Measurements from ENCODE around the gene PNPLA4. TPM values are rescaled to one million over a fixed set of nuclear protein-coding genes. Genes with fewer than 3 reads are reported as not detected.
A peak's percentile ranks its signal among the peaks of the same experiment; 100 is the strongest.

Gene PNPLA4
- total RNA-seq, 1 donor from 2014 or later, result 12.8 TPM

DNA sequence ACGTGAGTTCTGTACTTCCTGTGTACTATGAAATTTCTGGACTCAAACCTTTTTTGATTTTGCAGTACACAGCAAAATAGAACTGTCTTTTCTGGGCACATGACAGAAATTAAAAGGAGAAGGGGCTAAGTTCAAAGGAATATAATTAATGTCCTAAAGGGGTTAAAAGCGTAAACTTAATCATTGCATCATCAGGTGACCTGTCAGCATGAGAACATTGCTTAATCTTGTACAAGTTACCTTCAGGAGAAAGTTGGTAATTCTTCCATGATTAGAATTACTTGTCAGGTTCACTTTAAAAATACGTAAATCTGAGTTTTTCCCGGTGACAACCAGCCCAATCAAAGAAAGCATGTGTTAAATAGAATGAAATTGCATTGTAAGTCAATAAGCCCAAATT is 43.2 kb upstream of the PNPLA4 start:
- FAIRE-seq (no peak), DNase-seq (ENCODE audit: low read depth) (no peak)
- no peaks in the 10 kb centered on the region for H3K27me3 ChIP-seq (ENCODE audit: insufficient read depth, low read length)
- TF ChIP-seq, protein P1, sequence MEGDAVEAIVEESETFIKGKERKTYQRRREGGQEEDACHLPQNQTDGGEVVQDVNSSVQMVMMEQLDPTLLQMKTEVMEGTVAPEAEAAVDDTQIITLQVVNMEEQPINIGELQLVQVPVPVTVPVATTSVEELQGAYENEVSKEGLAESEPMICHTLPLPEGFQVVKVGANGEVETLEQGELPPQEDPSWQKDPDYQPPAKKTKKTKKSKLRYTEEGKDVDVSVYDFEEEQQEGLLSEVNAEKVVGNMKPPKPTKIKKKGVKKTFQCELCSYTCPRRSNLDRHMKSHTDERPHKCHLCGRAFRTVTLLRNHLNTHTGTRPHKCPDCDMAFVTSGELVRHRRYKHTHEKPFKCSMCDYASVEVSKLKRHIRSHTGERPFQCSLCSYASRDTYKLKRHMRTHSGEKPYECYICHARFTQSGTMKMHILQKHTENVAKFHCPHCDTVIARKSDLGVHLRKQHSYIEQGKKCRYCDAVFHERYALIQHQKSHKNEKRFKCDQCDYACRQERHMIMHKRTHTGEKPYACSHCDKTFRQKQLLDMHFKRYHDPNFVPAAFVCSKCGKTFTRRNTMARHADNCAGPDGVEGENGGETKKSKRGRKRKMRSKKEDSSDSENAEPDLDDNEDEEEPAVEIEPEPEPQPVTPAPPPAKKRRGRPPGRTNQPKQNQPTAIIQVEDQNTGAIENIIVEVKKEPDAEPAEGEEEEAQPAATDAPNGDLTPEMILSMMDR (IDR thresholded peaks at IDR 0.05; ENCODE audit: insufficient read depth, low read depth, low read length), result no peak
- TF ChIP-seq EZH2 (IDR thresholded peaks at IDR 0.05; ENCODE audit: insufficient read depth, low read length), result no peak
- H3K27me3 Mint-ChIP-seq (ENCODE audit: low read depth, unreplicated experiment), result no peaks in the 10 kb centered on the region
- no peak overlapping the region for H3K27ac Mint-ChIP-seq (ENCODE audit: unreplicated experiment)
- H4K20me1 ChIP-seq (ENCODE audit: insufficient read depth, low read length), result no peaks in the 10 kb centered on the region
- no peak overlapping the region for H3K4me3 ChIP-seq (ENCODE audit: insufficient read depth, low read depth, low read length)
- H3K4me3 Mint-ChIP-seq (ENCODE audit: unreplicated experiment), result no peak overlapping the region
- no peaks in the 10 kb centered on the region for H3K9me3 ChIP-seq (ENCODE audit: insufficient read depth, low read depth, low read length)
- no peaks in the 10 kb centered on the region for H3K36me3 Mint-ChIP-seq (ENCODE audit: low read depth, unreplicated experiment)
- H3K27ac ChIP-seq (ENCODE audit: low read depth, low read length), result no peak overlapping the region
- no peak overlapping the region for H3K4me2 ChIP-seq (ENCODE audit: low read length)
- H3K36me3 ChIP-seq (ENCODE audit: insufficient read depth, low read length), result no peaks in the 10 kb centered on the region
- H3K79me2 ChIP-seq (ENCODE audit: insufficient read depth, low read length), result no peaks in the 10 kb centered on the region
- H3K4me1 ChIP-seq (ENCODE audit: insufficient read depth, low read length), result no peaks in the 10 kb centered on the region
- peaks cover 2% of the 10 kb centered on the region for H3K4me1 Mint-ChIP-seq (ENCODE audit: low read depth, unreplicated experiment)
- no peak overlapping the region for H2AFZ ChIP-seq (ENCODE audit: low read depth, low read length)
- H3K9ac ChIP-seq (ENCODE audit: low read length), result no peak overlapping the region
- H3K9me3 Mint-ChIP-seq (ENCODE audit: unreplicated experiment), result peaks cover 3% of the 10 kb centered on the region

DNA sequence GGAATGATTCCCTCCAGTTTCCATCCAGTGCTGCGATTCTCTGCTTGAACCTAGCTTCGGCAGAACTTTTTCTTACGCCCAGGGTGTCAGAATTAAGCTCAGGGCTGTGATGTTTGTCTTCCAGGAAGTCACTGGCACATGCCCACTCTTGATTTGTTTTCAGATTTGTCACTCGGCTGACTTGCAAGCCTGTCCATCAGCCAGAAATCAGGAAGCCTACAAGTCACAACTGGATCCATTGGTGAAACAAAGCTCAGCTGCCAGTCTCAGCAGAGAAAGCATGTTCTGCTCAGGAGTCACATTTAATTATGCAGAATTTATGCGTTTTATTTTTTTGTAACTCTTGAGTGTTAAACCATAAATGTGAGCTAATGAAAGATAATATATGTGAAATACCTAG is 38.2 kb upstream of the PNPLA4 start:
- Histone ChIP-seq H3K4me2 (ENCODE audit: low read length) (no peak overlapping the region), H3K4me3 (ENCODE audit: insufficient read depth, low read depth, low read length) (no peak overlapping the region), H3K27ac (ENCODE audit: low read depth, low read length) (no peak overlapping the region), H3K9ac (ENCODE audit: low read length) (no peak overlapping the region), H3K79me2 (ENCODE audit: insufficient read depth, low read length) (no peaks in the 10 kb centered on the region), H3K4me1 (ENCODE audit: insufficient read depth, low read length) (no peaks in the 10 kb centered on the region), H3K36me3 (ENCODE audit: insufficient read depth, low read length) (no peaks in the 10 kb centered on the region), H2AFZ (ENCODE audit: low read depth, low read length) (no peak overlapping the region), H4K20me1 (ENCODE audit: insufficient read depth, low read length) (no peaks in the 10 kb centered on the region), H3K27me3 (ENCODE audit: insufficient read depth, low read length) (no peaks in the 10 kb centered on the region), H3K9me3 (ENCODE audit: insufficient read depth, low read depth, low read length) (no peaks in the 10 kb centered on the region)
- Mint-ChIP-seq H3K27me3 (ENCODE audit: low read depth, unreplicated experiment) (no peaks in the 10 kb centered on the region), H3K36me3 (ENCODE audit: low read depth, unreplicated experiment) (no peaks in the 10 kb centered on the region), H3K4me1 (ENCODE audit: low read depth, unreplicated experiment) (no peaks in the 10 kb centered on the region), H3K9me3 (ENCODE audit: unreplicated experiment) (peaks cover 3% of the 10 kb centered on the region), H3K27ac (ENCODE audit: unreplicated experiment) (no peak overlapping the region), H3K4me3 (ENCODE audit: unreplicated experiment) (no peak overlapping the region)
- DNase-seq (ENCODE audit: low read depth) (no peak), FAIRE-seq (no peak)
- TF ChIP-seq EZH2 (IDR thresholded peaks at IDR 0.05; ENCODE audit: insufficient read depth, low read length), result no peak
- TF ChIP-seq, protein P1 (IDR thresholded peaks at IDR 0.05; ENCODE audit: insufficient read depth, low read depth, low read length), result no peak

DNA sequence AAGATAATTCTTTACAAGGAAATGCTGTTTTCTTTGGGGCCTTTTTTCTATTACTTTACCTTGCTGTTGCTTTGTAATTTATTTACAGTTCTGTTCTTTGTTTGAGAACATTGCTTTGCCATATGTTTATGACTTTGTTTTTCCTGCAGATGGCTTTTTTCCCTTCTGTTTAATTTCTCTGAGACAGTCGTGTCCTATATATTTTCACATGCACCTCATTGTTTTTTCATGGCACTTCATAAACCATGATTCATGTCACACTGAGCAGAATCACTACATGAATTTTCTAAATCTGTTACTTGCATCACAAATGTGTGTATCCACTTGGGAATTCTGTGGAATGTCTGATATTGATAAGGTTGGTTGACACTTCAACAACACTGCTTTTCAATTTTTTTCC is 33.0 kb upstream of the PNPLA4 start:
- TF ChIP-seq, protein P1 (IDR thresholded peaks at IDR 0.05; ENCODE audit: insufficient read depth, low read depth, low read length), result no peak
- no peak for TF ChIP-seq EZH2 (IDR thresholded peaks at IDR 0.05; ENCODE audit: insufficient read depth, low read length)
- peak; percentile 73 for FAIRE-seq
- H3K4me1 Mint-ChIP-seq (ENCODE audit: low read depth, unreplicated experiment), result no peaks in the 10 kb centered on the region
- DNase-seq (ENCODE audit: low read depth), result no peak
- H3K27ac ChIP-seq (ENCODE audit: low read depth, low read length), result no peak overlapping the region
- no peaks in the 10 kb centered on the region for H3K27me3 Mint-ChIP-seq (ENCODE audit: low read depth, unreplicated experiment)
- no peak overlapping the region for H3K4me3 Mint-ChIP-seq (ENCODE audit: unreplicated experiment)
- no peak overlapping the region for H3K27ac Mint-ChIP-seq (ENCODE audit: unreplicated experiment)
- no peak overlapping the region for H3K4me2 ChIP-seq (ENCODE audit: low read length)
- H3K9me3 ChIP-seq (ENCODE audit: insufficient read depth, low read depth, low read length), result no peaks in the 10 kb centered on the region
- H3K36me3 ChIP-seq (ENCODE audit: insufficient read depth, low read length), result no peaks in the 10 kb centered on the region
- no peaks in the 10 kb centered on the region for H3K27me3 ChIP-seq (ENCODE audit: insufficient read depth, low read length)
- no peaks in the 10 kb centered on the region for H3K9me3 Mint-ChIP-seq (ENCODE audit: unreplicated experiment)
- H3K36me3 Mint-ChIP-seq (ENCODE audit: low read depth, unreplicated experiment), result no peaks in the 10 kb centered on the region
- H3K4me1 ChIP-seq (ENCODE audit: insufficient read depth, low read length), result no peaks in the 10 kb centered on the region
- H2AFZ ChIP-seq (ENCODE audit: low read depth, low read length), result no peak overlapping the region
- no peaks in the 10 kb centered on the region for H4K20me1 ChIP-seq (ENCODE audit: insufficient read depth, low read length)
- H3K4me3 ChIP-seq (ENCODE audit: insufficient read depth, low read depth, low read length), result no peak overlapping the region
- H3K9ac ChIP-seq (ENCODE audit: low read length), result no peak overlapping the region
- H3K79me2 ChIP-seq (ENCODE audit: insufficient read depth, low read length), result no peaks in the 10 kb centered on the region
